Measurements from ENCODE around the gene CAPN5.
A peak's percentile ranks its signal among the peaks of the same experiment; 100 is the strongest.

Gene CAPN5

GRCh38 chr11:77140231-77140851, 73.6 kb downstream of the CAPN5 start:
- peak; percentile 83 for DNase-seq
- in situ Hi-C loops (cut with MboI; ENCODE audit: low pct_unique_long_range_greater_than_20kb, low sequenced_read_pairs): no loop called here

GRCh38 chr11:77141034-77141433, 74.3 kb downstream of the CAPN5 start:
- in situ Hi-C loops (cut with MboI; ENCODE audit: low pct_unique_long_range_greater_than_20kb, low sequenced_read_pairs): no loop called here
- no peak for DNase-seq

GRCh38 chr11:77141475-77141874, 74.7 kb downstream of the CAPN5 start:
- in situ Hi-C loops (cut with MboI; ENCODE audit: low pct_unique_long_range_greater_than_20kb, low sequenced_read_pairs): no loop called here
- DNase-seq: no peak

GRCh38 chr11:77142091-77142975, 75.6 kb downstream of the CAPN5 start:
- DNase-seq: peak; percentile 80
- in situ Hi-C loops (cut with MboI; ENCODE audit: low pct_unique_long_range_greater_than_20kb, low sequenced_read_pairs): no loop called here

GRCh38 chr11:77143405-77144020, 76.7 kb downstream of the CAPN5 start:
- DNase-seq: no peak
- in situ Hi-C loops (cut with MboI; ENCODE audit: low pct_unique_long_range_greater_than_20kb, low sequenced_read_pairs): no loop called here

GRCh38 chr11:77144196-77144856, 77.6 kb downstream of the CAPN5 start:
- no peak for DNase-seq
- in situ Hi-C loops (cut with MboI; ENCODE audit: low pct_unique_long_range_greater_than_20kb, low sequenced_read_pairs): no loop called here

- no peak for DNase-seq
- in situ Hi-C loops (cut with MboI; ENCODE audit: low pct_unique_long_range_greater_than_20kb, low sequenced_read_pairs): no loop called here
Observed at GRCh38 chr11:77144857-77145428, 78.2 kb downstream of the CAPN5 start.

- in situ Hi-C loops (cut with MboI; ENCODE audit: low pct_unique_long_range_greater_than_20kb, low sequenced_read_pairs): no loop called here
- no peak for DNase-seq
Observed at GRCh38 chr11:77146261-77147035, 79.7 kb downstream of the CAPN5 start.

GRCh38 chr11:77147036-77147315, 80.2 kb downstream of the CAPN5 start:
- in situ Hi-C loops (cut with MboI; ENCODE audit: low pct_unique_long_range_greater_than_20kb, low sequenced_read_pairs): no loop called here

GRCh38 chr11:77147668-77148321, 81.0 kb downstream of the CAPN5 start:
- in situ Hi-C loops (cut with MboI; ENCODE audit: low pct_unique_long_range_greater_than_20kb, low sequenced_read_pairs): no loop called here
- DNase-seq: no peak

More at GRCh38 chr11:77147036-77147315, 80.2 kb downstream of the CAPN5 start:
- no peak for DNase-seq

- in situ Hi-C loops (cut with MboI; ENCODE audit: low pct_unique_long_range_greater_than_20kb, low sequenced_read_pairs): no loop called here
- DNase-seq: no peak
Observed at GRCh38 chr11:77148963-77149715, 82.4 kb downstream of the CAPN5 start.

- in situ Hi-C loops (cut with MboI; ENCODE audit: low pct_unique_long_range_greater_than_20kb, low sequenced_read_pairs): no loop called here
- DNase-seq: no peak
Observed at GRCh38 chr11:77149716-77150392, 83.1 kb downstream of the CAPN5 start.

GRCh38 chr11:77150836-77151235, 84.1 kb downstream of the CAPN5 start:
- in situ Hi-C loops (cut with MboI; ENCODE audit: low pct_unique_long_range_greater_than_20kb, low sequenced_read_pairs): no loop called here

GRCh38 chr11:77151804-77152509, 85.2 kb downstream of the CAPN5 start:
- in situ Hi-C loops (cut with MboI; ENCODE audit: low pct_unique_long_range_greater_than_20kb, low sequenced_read_pairs): no loop called here
- DNase-seq: peak; percentile 91

More at GRCh38 chr11:77150836-77151235, 84.1 kb downstream of the CAPN5 start:
- DNase-seq: no peak

GRCh38 chr11:77152846-77153245, 86.1 kb downstream of the CAPN5 start:
- no peak for DNase-seq
- in situ Hi-C loops (cut with MboI; ENCODE audit: low pct_unique_long_range_greater_than_20kb, low sequenced_read_pairs): no loop called here

All from KBM-7 (cell line).